ENCODE results near the gene ZFP64. TPM values are rescaled to one million over a fixed set of nuclear protein-coding genes. Genes with fewer than 3 reads are reported as not detected.

Gene ZFP64
- total and polyA plus RNA-seq, 4 experiments from 2014 or later = 6.2 to 12.8 (median 11.3) TPM

- DNase-seq = no peak
- no peak overlapping the region for H3K27ac ChIP-seq (ENCODE audit: low read depth, low read length)
- Mint-ChIP-seq H3K27me3 (peaks cover 5 to 10% of the 10 kb centered on the region in 2 donors), H3K9me3 (peaks cover 0 to 21% (median 13%) of the 10 kb centered on the region in 8 donors), H3K36me3 (peaks cover 0 to 4% of the 10 kb centered on the region in 2 donors), H3K4me3 (no peak overlapping the region), H3K4me1 (no peaks in the 10 kb centered on the region), H3K27ac (no peak overlapping the region)
- no peaks in the 10 kb centered on the region for H3K9me3 ChIP-seq (ENCODE audit: control insufficient read depth in 1 of 2, low read length in 2 of 2)
- CTCF ChIA-PET (ENCODE audit: partially characterized antibody) = interaction anchor here (1.4 kb wide), 1 partner anchor 9 kb away, joined by 4 read pairs; no protein-coding TSS in a partner anchor
- no peaks in the 10 kb centered on the region for H3K4me1 ChIP-seq (ENCODE audit: insufficient read depth, low read length)
- H3K4me3 ChIP-seq (ENCODE audit: low read length in 2 of 2) = no peak overlapping the region
- no peaks in the 10 kb centered on the region for H3K27me3 ChIP-seq (ENCODE audit: insufficient read depth, low read length)
- intact Hi-C loops (cut with micrococcal nuclease) = no loop called here
- no peaks in the 10 kb centered on the region for H3K36me3 ChIP-seq (ENCODE audit: insufficient read depth, low read length)
- POLR2A ChIA-PET (ENCODE audit: partially characterized antibody) = no interaction called here
Observed at GRCh38 chr20:52207020-52207810, 15.6 kb upstream of the ZFP64 start.

- Histone ChIP-seq H3K4me1 (ENCODE audit: insufficient read depth, low read length) (no peaks in the 10 kb centered on the region), H3K36me3 (ENCODE audit: insufficient read depth, low read length) (no peaks in the 10 kb centered on the region), H3K9me3 (ENCODE audit: control insufficient read depth in 1 of 2, low read length in 2 of 2) (no peaks in the 10 kb centered on the region), H3K4me3 (ENCODE audit: low read length in 2 of 2) (no peak overlapping the region), H3K27ac (ENCODE audit: low read depth, low read length) (no peak overlapping the region), H3K27me3 (ENCODE audit: insufficient read depth, low read length) (no peaks in the 10 kb centered on the region)
- H3K4me3 Mint-ChIP-seq = no peak overlapping the region
- H3K9me3 Mint-ChIP-seq = peaks cover 0 to 6% (median 0%) of the 10 kb centered on the region in 8 donors
- DNase-seq = no peak
- POLR2A ChIA-PET (ENCODE audit: partially characterized antibody) = no interaction called here
- CTCF ChIA-PET (ENCODE audit: partially characterized antibody) = no interaction called here
- H3K27me3 Mint-ChIP-seq = peaks cover 2 to 10% of the 10 kb centered on the region in 2 donors
- H3K4me1 Mint-ChIP-seq = no peaks in the 10 kb centered on the region
- intact Hi-C loops (cut with micrococcal nuclease) = no loop called here
- H3K36me3 Mint-ChIP-seq = no peaks in the 10 kb centered on the region
- no peak overlapping the region for H3K27ac Mint-ChIP-seq
Observed at GRCh38 chr20:52204136-52204535, 12.6 kb upstream of the ZFP64 start.

- Histone ChIP-seq H3K27ac (ENCODE audit: low read depth, low read length) (no peak overlapping the region), H3K36me3 (ENCODE audit: insufficient read depth, low read length) (no peaks in the 10 kb centered on the region), H3K4me1 (ENCODE audit: insufficient read depth, low read length) (no peaks in the 10 kb centered on the region), H3K27me3 (ENCODE audit: insufficient read depth, low read length) (no peaks in the 10 kb centered on the region), H3K4me3 (ENCODE audit: low read length in 2 of 2) (no peak overlapping the region), H3K9me3 (ENCODE audit: control insufficient read depth in 1 of 2, low read length in 2 of 2) (no peaks in the 10 kb centered on the region)
- intact Hi-C loops (cut with micrococcal nuclease) = no loop called here
- ChIA-PET CTCF (ENCODE audit: partially characterized antibody) (interaction anchor here (1.0 to 1.2 kb wide), 2 partner anchors 10 to 1214 kb away, joined by 3 read pairs; partner anchors contain the start of gene ZFP64), POLR2A (ENCODE audit: partially characterized antibody) (no interaction called here)
- H3K4me1 Mint-ChIP-seq = no peaks in the 10 kb centered on the region
- H3K9me3 Mint-ChIP-seq = peaks cover 0 to 3% (median 0%) of the 10 kb centered on the region in 8 donors
- no peaks in the 10 kb centered on the region for H3K27me3 Mint-ChIP-seq
- no peaks in the 10 kb centered on the region for H3K36me3 Mint-ChIP-seq
- DNase-seq = no peak
- H3K4me3 Mint-ChIP-seq = no peak overlapping the region
- H3K27ac Mint-ChIP-seq = no peak overlapping the region
Observed at GRCh38 chr20:52201395-52201794, 9.8 kb upstream of the ZFP64 start.

- Mint-ChIP-seq H3K27ac (no peak overlapping the region), H3K4me3 (no peak overlapping the region), H3K27me3 (no peaks in the 10 kb centered on the region), H3K4me1 (no peaks in the 10 kb centered on the region), H3K36me3 (no peaks in the 10 kb centered on the region), H3K9me3 (peaks cover 0 to 3% (median 0%) of the 10 kb centered on the region in 8 donors)
- Histone ChIP-seq H3K36me3 (ENCODE audit: insufficient read depth, low read length) (no peaks in the 10 kb centered on the region), H3K27ac (ENCODE audit: low read depth, low read length) (no peak overlapping the region), H3K4me3 (ENCODE audit: low read length in 2 of 2) (no peak overlapping the region), H3K27me3 (ENCODE audit: insufficient read depth, low read length) (no peaks in the 10 kb centered on the region), H3K9me3 (ENCODE audit: control insufficient read depth in 1 of 2, low read length in 2 of 2) (no peaks in the 10 kb centered on the region), H3K4me1 (ENCODE audit: insufficient read depth, low read length) (no peaks in the 10 kb centered on the region)
- DNase-seq = no peak
- ChIA-PET CTCF (ENCODE audit: partially characterized antibody) (interaction anchor here (1.0 to 1.2 kb wide), 2 partner anchors 9 to 1213 kb away, joined by 3 read pairs; partner anchors contain the start of gene ZFP64), POLR2A (ENCODE audit: partially characterized antibody) (no interaction called here)
- intact Hi-C loops (cut with micrococcal nuclease) = no loop called here
Observed at GRCh38 chr20:52200870-52201269, 9.3 kb upstream of the ZFP64 start.

GRCh38 chr20:52196845-52197244, 5.3 kb upstream of the ZFP64 start:
- Histone ChIP-seq H3K4me3 (ENCODE audit: low read length in 2 of 2) (no peak overlapping the region), H3K4me1 (ENCODE audit: insufficient read depth, low read length) (peaks cover 6% of the 10 kb centered on the region), H3K27ac (ENCODE audit: low read depth, low read length) (no peak overlapping the region), H3K27me3 (ENCODE audit: insufficient read depth, low read length) (no peaks in the 10 kb centered on the region), H3K9me3 (ENCODE audit: control insufficient read depth in 1 of 2, low read length in 2 of 2) (no peaks in the 10 kb centered on the region), H3K36me3 (ENCODE audit: insufficient read depth, low read length) (no peaks in the 10 kb centered on the region)
- Mint-ChIP-seq H3K4me3 (no peak overlapping the region), H3K9me3 (no peaks in the 10 kb centered on the region), H3K4me1 (peaks cover 2 to 11% (median 6%) of the 10 kb centered on the region in 4 donors), H3K27ac (no peak overlapping the region), H3K27me3 (no peaks in the 10 kb centered on the region), H3K36me3 (no peaks in the 10 kb centered on the region)
- intact Hi-C loops (cut with micrococcal nuclease) = no loop called here
- ChIA-PET POLR2A (ENCODE audit: partially characterized antibody) (no interaction called here), CTCF (ENCODE audit: partially characterized antibody) (no interaction called here)
- no peak for DNase-seq

GRCh38 chr20:52193886-52194545, 2.4 kb upstream of the ZFP64 start:
- Histone ChIP-seq H3K4me3 (ENCODE audit: low read length in 2 of 2) (no peak overlapping the region), H3K4me1 (ENCODE audit: insufficient read depth, low read length) (peaks cover 16% of the 10 kb centered on the region), H3K27ac (ENCODE audit: low read depth, low read length) (no peak overlapping the region), H3K36me3 (ENCODE audit: insufficient read depth, low read length) (no peaks in the 10 kb centered on the region), H3K27me3 (ENCODE audit: insufficient read depth, low read length) (no peaks in the 10 kb centered on the region), H3K9me3 (ENCODE audit: control insufficient read depth in 1 of 2, low read length in 2 of 2) (no peaks in the 10 kb centered on the region)
- no peak for DNase-seq
- Mint-ChIP-seq H3K27ac (peak overlapping the region in 1 of 7 donors; percentile 63), H3K4me3 (peak overlapping the region in 1 of 8 donors; percentile 15), H3K9me3 (no peaks in the 10 kb centered on the region), H3K27me3 (no peaks in the 10 kb centered on the region), H3K36me3 (peaks cover 0 to 6% of the 10 kb centered on the region in 2 donors), H3K4me1 (peaks cover 7 to 25% (median 17%) of the 10 kb centered on the region in 4 donors)
- intact Hi-C loops (cut with micrococcal nuclease) = no loop called here
- CTCF ChIA-PET (ENCODE audit: partially characterized antibody) = interaction anchor here (1.0 kb wide), 1 partner anchor 27 kb away, joined by 3 read pairs; no protein-coding TSS in a partner anchor
- POLR2A ChIA-PET (ENCODE audit: partially characterized antibody) = no interaction called here

GRCh38 chr20:52193133-52193532, 1.6 kb upstream of the ZFP64 start:
- Mint-ChIP-seq H3K36me3 (peaks cover 0 to 6% of the 10 kb centered on the region in 2 donors), H3K9me3 (no peaks in the 10 kb centered on the region), H3K27ac (peak overlapping the region in 4 of 7 donors; percentile 46 to 95 (median 73)), H3K4me3 (peak overlapping the region; percentile 46 to 93 (median 88)), H3K4me1 (peaks cover 7 to 25% (median 17%) of the 10 kb centered on the region in 4 donors), H3K27me3 (no peaks in the 10 kb centered on the region)
- POLR2A ChIA-PET (ENCODE audit: partially characterized antibody) = no interaction called here
- Histone ChIP-seq H3K27me3 (ENCODE audit: insufficient read depth, low read length) (no peaks in the 10 kb centered on the region), H3K4me3 (ENCODE audit: low read length in 2 of 2) (no peak overlapping the region), H3K4me1 (ENCODE audit: insufficient read depth, low read length) (peaks cover 16% of the 10 kb centered on the region), H3K9me3 (ENCODE audit: control insufficient read depth in 1 of 2, low read length in 2 of 2) (no peaks in the 10 kb centered on the region), H3K27ac (ENCODE audit: low read depth, low read length) (no peak overlapping the region), H3K36me3 (ENCODE audit: insufficient read depth, low read length) (no peaks in the 10 kb centered on the region)
- DNase-seq = no peak
- CTCF ChIA-PET (ENCODE audit: partially characterized antibody) = no interaction called here
- intact Hi-C loops (cut with micrococcal nuclease) = no loop called here
